K562 (cell line): ENCODE data around the gene TEFM. TPM values are rescaled to one million over a fixed set of nuclear protein-coding genes. Genes with fewer than 3 reads are reported as not detected.
"Not testable (repeated sequence)": the region's sequence is repeated elsewhere in the genome, so short reads cannot be mapped to it uniquely, and the experiment has no call there.

Experiments
- ATAC-seq: fragments of 200-7000 bp; cut with Tn5 transposase; 3 replicates; pipeline ENCODE4 v1.9.1; 2020; ENCODE audit warnings: moderate library complexity
- BruUV-seq: library from RNA; stranded (reverse); fragments of 400-500 nt; replicated peaks from 2 replicates; lab custom pipeline; 2021; lab: Mats Ljungman, UMichigan
- CTCF ChIA-PET: fragments of 300-600 bp; formaldehyde crosslinking; extraction: SDS; loops from one replicate; lab custom pipeline; 2021; ENCODE audit warnings: low intra/inter-chr PET ratio; lab: Yijun Ruan, JAX
- POLR2A ChIA-PET: fragments of 300-600, 350-650 bp; sonication (Branson Sonifier 250); formaldehyde crosslinking; extraction: SDS; loops from one replicate; lab custom pipeline; 2021; ENCODE audit warnings: antibody characterized with exemption, inconsistent platforms; lab: Yijun Ruan, JAX
- DNase-seq, 4 experiments: peaks; one replicate each; pipeline versions ENCODE4 v3.0.0 to v3.0.0-alpha.2; 2011 to 2018; ENCODE audit warnings: low spot score in 3 of 4, mixed read lengths in 3 of 4; ENCODE audit errors: extremely low read depth in 1 of 4
- FAIRE-seq: peaks from 2 replicates; lab custom pipeline; 2011; peaks lifted over from hg19 to GRCh38; lab: Jason Lieb, UNC
- H2AFZ ChIP-seq: 2 replicates; pipeline ENCODE4 v1.6.0; 2011; ENCODE audit warnings: low read depth, low read length, control low read depth, inconsistent platforms
- H3K27ac ChIP-seq: fragments of 200-600 bp; 3 replicates; pipeline ENCODE4 v1.8.0; 2011; ENCODE audit warnings: low read depth, mild to moderate bottlenecking, control low read depth, inconsistent platforms, low read length, moderate library complexity, mixed read lengths; ENCODE audit errors: extremely low read depth
- H3K27me3 ChIP-seq, 2 experiments: fragments of 300-600 bp in 1 of 2; 2 replicates in 1 of 2; 3 replicates in 1 of 2; pipeline versions ENCODE4 v1.6.0 to v1.8.0; 2011; ENCODE audit warnings: inconsistent platforms in 2 of 2, low read length in 2 of 2, mild to moderate bottlenecking in 1 of 2, mixed read lengths in 1 of 2, moderate library complexity in 1 of 2; ENCODE audit not compliant: control insufficient read depth in 2 of 2, insufficient read depth in 2 of 2
- H3K36me3 ChIP-seq: fragments of 300-600 bp; 3 replicates; pipeline ENCODE4 v1.8.0; 2011; ENCODE audit warnings: mild to moderate bottlenecking, low read length, inconsistent platforms; ENCODE audit not compliant: control insufficient read depth, insufficient read depth
- H3K4me1 ChIP-seq, 2 experiments: fragments of 200-600 bp in 1 of 2; replicated peaks in 1 of 2; 2 replicates in 1 of 2; 3 replicates in 1 of 2; pipeline versions ENCODE4 v1.5.1 to v1.8.0; 2011; ENCODE audit warnings: inconsistent platforms in 2 of 2, low read length in 2 of 2, mild to moderate bottlenecking in 1 of 2, mixed read lengths in 1 of 2, moderate library complexity in 1 of 2; ENCODE audit not compliant: control insufficient read depth in 2 of 2, insufficient read depth in 2 of 2
- H3K4me2 ChIP-seq: 2 replicates; pipeline ENCODE4 v1.6.1; 2011; ENCODE audit warnings: low read length, control low read depth, inconsistent platforms, mixed read lengths; ENCODE audit not compliant: insufficient read depth
- H3K4me3 ChIP-seq: fragments of 200-600 bp; sonication (generic), shearing (Covaris generic); 2 replicates; pipeline ENCODE4 v1.5.1; 2016; ENCODE audit warnings: control low read depth, inconsistent platforms
- H3K79me2 ChIP-seq: fragments of 200-600 bp; 3 replicates; pipeline ENCODE4 v1.8.0; 2011; ENCODE audit warnings: low read length, inconsistent platforms; ENCODE audit not compliant: control insufficient read depth, insufficient read depth
- H3K9ac ChIP-seq, 2 experiments: 2 replicates each; pipeline versions ENCODE4 v1.6.0 to v1.6.1; 2011; ENCODE audit warnings: low read depth in 2 of 2, low read length in 2 of 2, control low read depth in 1 of 2, inconsistent platforms in 1 of 2, mild to moderate bottlenecking in 1 of 2, mixed read lengths in 1 of 2; ENCODE audit not compliant: insufficient read depth in 1 of 2
- H3K9me1 ChIP-seq: one replicate; pipeline ENCODE4 v1.6.0; 2011; ENCODE audit warnings: inconsistent platforms, mild to moderate bottlenecking, low read length, moderate library complexity; ENCODE audit not compliant: control insufficient read depth, insufficient read depth
- H3K9me3 ChIP-seq: replicated peaks from 2 replicates; pipeline ENCODE4 v1.5.1; 2011; ENCODE audit warnings: low read depth, low read length, inconsistent platforms; ENCODE audit not compliant: control insufficient read depth, insufficient read depth
- H4K20me1 ChIP-seq: replicated peaks from 2 replicates; pipeline ENCODE4 v1.6.1; 2011; ENCODE audit warnings: low read length, inconsistent platforms, mixed read lengths; ENCODE audit not compliant: control insufficient read depth, insufficient read depth
- CBFA2T2 ChIP-seq: fragments of 450-650 bp; conservative IDR thresholded peaks from 2 replicates; pipeline ENCODE4 v1.6.1; 2017; ENCODE audit warnings: mild to moderate bottlenecking
- RAD51 ChIP-seq: fragments of 450-650 bp; IDR thresholded peaks from 2 replicates; pipeline ENCODE4 v1.7.1; 2016; ENCODE audit warnings: low read depth, mild to moderate bottlenecking, borderline replicate concordance
- TFE3 ChIP-seq: fragments of 450-650 bp; formaldehyde crosslinking; IDR thresholded peaks from 2 replicates; pipeline ENCODE4 v1.4.0; 2020; ENCODE audit warnings: mild to moderate bottlenecking, mixed read lengths
- TOE1 ChIP-seq, 2 experiments: fragments of 450-650 bp in 1 of 2; sonication (generic) in 1 of 2; formaldehyde crosslinking in 1 of 2; IDR thresholded peaks; 2 replicates each; pipeline versions ENCODE4 v1.7.1 to v1.8.0; 2016 to 2022; ENCODE audit warnings: borderline replicate concordance in 2 of 2, mild to moderate bottlenecking in 2 of 2, antibody characterized with exemption in 1 of 2, inconsistent platforms in 1 of 2, low read depth in 1 of 2, missing genetic modification reagents in 1 of 2, moderate library complexity in 1 of 2
- WGBS: fragments of 100-300 bp; shearing (Covaris generic); methylation state at CpG from one replicate; pipeline ENCODE4 v1.1.6; 2016; ENCODE audit warnings: low coverage, mixed read lengths; ENCODE audit not compliant: insufficient coverage; ENCODE audit errors: missing lambda C conversion rate; 5-methylcytosine and 5-hydroxymethylcytosine counted together
- in situ Hi-C: fragments of 300-500 bp; cut with MboI; formaldehyde crosslinking; loops from 4 replicates; pipeline ENCODE4 v1.15.0; 2018; ENCODE audit warnings: inconsistent platforms, mixed read lengths
- intact Hi-C: fragments of 100-400 bp; cut with micrococcal nuclease; formaldehyde crosslinking; loops from 2 replicates; pipeline ENCODE4 v1.14.2; 2022
- polyA plus RNA-seq, 8 experiments: library from polyadenylated mRNA; depleted of rRNA in 4 of 8; stranded (reverse) in 5 of 8; unstranded in 3 of 8; fragments of >200 nt; fragmentation: Nextera tagmentation in 2 of 8; fragmentation: Illumina TruSeq in 1 of 8; extraction: Ambion mirVana in 2 of 8; extraction: Trizol in 1 of 8; gene quantifications; 2 replicates each; pipeline versions ENCODE4 v1.2.1 to v1.2.3, GENCODE V29; 2011 to 2014; ENCODE audit warnings: inconsistent platforms in 1 of 8, missing spikeins in 1 of 8
- total RNA-seq, 7 experiments: library from RNA; depleted of rRNA in 6 of 7; stranded (reverse); fragments of >200 nt in 6 of 7; fragmentation: Illumina TruSeq in 2 of 7; extraction: Trizol in 2 of 7; gene quantifications; 2 replicates each; pipeline versions ENCODE4 v1.2.1 to v1.2.3, GENCODE V29; 2011 to 2021; ENCODE audit warnings: low replicate concordance in 1 of 7

Gene TEFM
- total and polyA plus RNA-seq, 9 of the 15 experiments (the other 6 are each of a cell fraction or from before 2014, with no cell fraction given) = 12.5 to 60.3 (median 23.3) TPM

- POLR2A ChIA-PET; in situ Hi-C loops; H3K9me1 ChIP-seq; FAIRE-seq; H3K4me1 ChIP-seq; DNase-seq; BruUV-seq; H3K9me3 ChIP-seq; H3K4me3 ChIP-seq; H3K79me2 ChIP-seq; H3K4me2 ChIP-seq; intact Hi-C loops; H3K36me3 ChIP-seq; CTCF ChIA-PET; H3K27ac ChIP-seq; ATAC-seq; H4K20me1 ChIP-seq; H3K9ac ChIP-seq; H2AFZ ChIP-seq; TF ChIP-seq TOE1 (CRISPR knock-in tag; IDR thresholded peaks at IDR 0.05; ENCODE audit: borderline replicate concordance, low read depth): not testable (repeated sequence)
- 0 out of 2 replicates have a peak, but pooled peaks have one; percentile 39 for TF ChIP-seq TOE1 (IDR thresholded peaks at IDR 0.05; ENCODE audit: borderline replicate concordance)
- peak; percentile 73 for TF ChIP-seq RAD51
- peak; percentile 75 for TF ChIP-seq TFE3 (CRISPR knock-in tag)
- peak; percentile 34; the same call in 1 of the 2 replicates for TF ChIP-seq CBFA2T2
- WGBS = 2% methylated on average over 5 of the region's 8 CpGs
- H3K27me3 ChIP-seq = peaks cover 18 to 29% of the 10 kb centered on the region in 2 experiments; a peak in 3 of 5 replicates
Measured at GRCh38 chr17:30931582-30931981, 25.5 kb upstream of the TEFM start.
